HAP-1 (cell line): ENCODE measurements around the gene SHISA4.
"Not testable (repeated sequence)": the region's sequence is repeated elsewhere in the genome, so short reads cannot be mapped to it uniquely, and the experiment has no call there.

Source experiments
- DNase-seq, 2 experiments: peaks; one replicate each; pipeline ENCODE4 v3.0.0-alpha.2; 2016 to 2020; ENCODE audit warnings: low spot score in 2 of 2
- H3K27me3 ChIP-seq: fragments of 250-450 bp; sonication (Bioruptor Pico); 2 replicates; pipeline ENCODE4 v1.5.1; 2020; ENCODE audit warnings: low read depth, mild to moderate bottlenecking, moderate library complexity
- H3K36me3 ChIP-seq: fragments of 250-450 bp; sonication (Bioruptor Pico); replicated peaks from 2 replicates; pipeline ENCODE4 v1.5.1; 2020; ENCODE audit warnings: mild to moderate bottlenecking
- H3K4me1 ChIP-seq: fragments of 250-450 bp; sonication (Bioruptor Pico); 2 replicates; pipeline ENCODE4 v1.5.1; 2020; ENCODE audit warnings: mild to moderate bottlenecking
- H3K4me3 ChIP-seq: fragments of 250-450 bp; sonication (Bioruptor Pico); 2 replicates; pipeline ENCODE4 v1.5.1; 2020; ENCODE audit warnings: mild to moderate bottlenecking, moderate library complexity
- H3K9me3 ChIP-seq: fragments of 250-450 bp; sonication (Bioruptor Pico); 2 replicates; pipeline ENCODE4 v1.5.1; 2020; ENCODE audit warnings: mild to moderate bottlenecking, moderate library complexity
- in situ Hi-C: fragments of 300-500 bp; cut with MboI; formaldehyde crosslinking; loops from 3 replicates; pipeline ENCODE4 v1.14.3; 2020; ENCODE audit warnings: low sequenced_read_pairs, inconsistent platforms, mixed read lengths

SHISA4 gene

DNA sequence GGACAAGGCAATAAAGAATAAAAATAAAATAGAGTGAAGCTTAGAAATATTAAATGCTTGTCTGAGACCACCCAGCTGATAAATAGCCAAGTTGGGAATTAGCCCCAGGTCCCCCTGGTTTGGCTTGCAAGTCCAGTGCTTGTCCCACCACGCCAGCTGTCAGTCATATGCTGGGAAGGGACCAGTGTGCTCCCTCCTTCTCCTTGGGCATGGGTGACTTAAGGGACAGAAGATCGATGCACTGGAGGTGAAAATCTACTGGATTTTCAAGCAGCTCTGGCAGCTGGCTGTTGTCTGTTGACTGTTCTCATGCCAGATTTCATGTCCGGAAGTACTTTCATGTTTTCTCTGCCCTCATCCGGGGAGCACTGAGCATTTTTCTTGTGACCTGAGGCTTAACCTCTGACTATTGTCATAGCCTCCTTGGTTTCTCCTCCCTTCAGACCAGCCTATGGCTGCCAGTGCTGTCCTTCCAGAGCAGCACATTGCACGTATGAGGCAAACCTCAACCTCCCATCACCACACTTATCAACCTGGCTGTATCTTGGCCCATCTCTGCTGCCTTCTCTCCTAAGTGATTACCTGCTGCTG lies 45.2 kb downstream of the SHISA4 start:
- Histone ChIP-seq H3K9me3 (no peaks in the 10 kb centered on the region), H3K4me1 (no peaks in the 10 kb centered on the region), H3K27me3 (0 out of 2 replicates have a peak, but pooled peaks cover 4% of the 10 kb centered on the region), H3K4me3 (no peak overlapping the region), H3K36me3 (no peaks in the 10 kb centered on the region)
- no peak for DNase-seq
- in situ Hi-C loops, result no loop called here

GRCh38 chr1:201937624-201938213 lies 49.0 kb downstream of the SHISA4 start:
- no peak overlapping the region for H3K4me3 ChIP-seq
- no peaks in the 10 kb centered on the region for H3K36me3 ChIP-seq
- DNase-seq, result no peak
- peaks cover 11% of the 10 kb centered on the region for H3K4me1 ChIP-seq
- 0 out of 2 replicates have a peak, but pooled peaks cover 2% of the 10 kb centered on the region for H3K27me3 ChIP-seq
- no peaks in the 10 kb centered on the region for H3K9me3 ChIP-seq
- in situ Hi-C loops, result no loop called here

GRCh38 chr1:201938440-201939035 lies 49.8 kb downstream of the SHISA4 start:
- in situ Hi-C loops, result no loop called here
- no peak for DNase-seq
- Histone ChIP-seq H3K36me3 (no peaks in the 10 kb centered on the region), H3K9me3 (no peaks in the 10 kb centered on the region), H3K4me1 (peaks cover 11% of the 10 kb centered on the region), H3K27me3 (0 out of 2 replicates have a peak, but pooled peaks cover 2% of the 10 kb centered on the region), H3K4me3 (no peak overlapping the region)

- no peaks in the 10 kb centered on the region for H3K36me3 ChIP-seq
- in situ Hi-C loops, result no loop called here
- 0 out of 2 replicates have a peak, but pooled peaks cover 2% of the 10 kb centered on the region for H3K27me3 ChIP-seq
- DNase-seq, result no peak
- peaks cover 11% of the 10 kb centered on the region for H3K4me1 ChIP-seq
- H3K4me3 ChIP-seq, result no peak overlapping the region
- no peaks in the 10 kb centered on the region for H3K9me3 ChIP-seq
These were observed 50.5 kb downstream of the SHISA4 start for GRCh38 chr1:201939148-201939547.

- H3K9me3 ChIP-seq, result no peaks in the 10 kb centered on the region
- H3K4me1 ChIP-seq, result peaks cover 11% of the 10 kb centered on the region
- in situ Hi-C loops, result no loop called here
- no peaks in the 10 kb centered on the region for H3K36me3 ChIP-seq
- H3K4me3 ChIP-seq, result no peak overlapping the region
- no peak for DNase-seq
- H3K27me3 ChIP-seq, result 0 out of 2 replicates have a peak, but pooled peaks cover under 1% of the 10 kb centered on the region
These were observed 50.9 kb downstream of the SHISA4 start for GRCh38 chr1:201939574-201939973.

- in situ Hi-C loops, DNase-seq: not testable (repeated sequence)
These were observed 51.6 kb downstream of the SHISA4 start for GRCh38 chr1:201940316-201940715.

DNA sequence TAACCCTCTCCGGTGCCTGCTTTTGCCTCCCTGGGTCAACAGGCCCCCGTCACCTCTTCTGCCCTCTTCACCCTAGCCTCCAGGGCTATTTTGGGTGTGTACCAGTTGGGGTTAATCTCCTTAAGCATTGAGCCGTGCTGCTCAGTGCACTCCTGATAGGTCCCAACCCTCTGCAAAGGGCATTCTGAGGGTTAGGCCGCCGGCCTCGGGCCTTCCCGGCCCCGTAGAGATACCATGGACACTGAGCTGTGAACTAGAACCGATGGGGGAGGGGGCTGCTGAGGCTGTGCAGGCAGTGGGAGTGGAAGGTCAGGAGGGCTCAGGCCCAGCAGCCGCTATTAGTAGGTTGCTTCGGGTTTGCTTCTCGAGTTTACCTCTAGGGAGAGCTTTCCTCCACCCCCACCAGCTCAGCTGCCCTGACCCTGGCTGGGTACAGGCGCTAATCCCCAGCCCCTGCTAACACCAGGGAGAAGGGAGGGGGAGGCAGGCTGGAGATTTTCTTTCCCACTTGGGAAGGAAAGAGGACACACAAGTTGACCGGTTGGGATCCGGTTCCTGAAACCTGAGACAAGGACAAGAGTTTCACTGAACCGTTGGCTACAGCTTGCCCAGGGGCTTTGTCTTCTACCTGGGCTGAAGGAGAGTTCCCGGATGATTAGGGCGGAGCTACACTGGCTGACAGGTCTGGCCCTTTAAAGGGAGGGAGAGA lies 52.9 kb downstream of the SHISA4 start:
- in situ Hi-C loops, result no loop called here
- DNase-seq, result peak; percentile 14 to 63
- no peak overlapping the region for H3K4me3 ChIP-seq

More at GRCh38 chr1:201940316-201940715, 51.6 kb downstream of the SHISA4 start:
- H3K4me1 ChIP-seq, result peaks cover 13% of the 10 kb centered on the region
- not testable (repeated sequence) for H3K36me3 ChIP-seq, H3K27me3 ChIP-seq, H3K9me3 ChIP-seq, H3K4me3 ChIP-seq

GRCh38 chr1:201942129-201942495 lies 53.4 kb downstream of the SHISA4 start:
- Histone ChIP-seq H3K36me3 (no peaks in the 10 kb centered on the region), H3K4me1 (peaks cover 22% of the 10 kb centered on the region)

More for the DNA sequence above, 52.9 kb downstream of the SHISA4 start:
- Histone ChIP-seq H3K27me3 (no peaks in the 10 kb centered on the region), H3K4me1 (peaks cover 22% of the 10 kb centered on the region), H3K9me3 (no peaks in the 10 kb centered on the region), H3K36me3 (no peaks in the 10 kb centered on the region)

More at GRCh38 chr1:201942129-201942495, 53.4 kb downstream of the SHISA4 start:
- Histone ChIP-seq H3K9me3 (no peaks in the 10 kb centered on the region), H3K4me3 (no peak overlapping the region), H3K27me3 (no peaks in the 10 kb centered on the region)
- in situ Hi-C loops, result no loop called here
- DNase-seq, result no peak
